Activated CD4-positive, CD25-positive, alpha-beta regulatory T cell (primary cell): Measurements from ENCODE around the gene TBC1D20.

Experiments
- DNase-seq, 4 experiments: peaks; one replicate each; lab custom pipeline; 2025; lab: John Stamatoyannopoulos, UW

The TBC1D20 gene

GRCh38 chr20:418858-419365, 43.4 kb downstream of the TBC1D20 start:
- DNase-seq = no peak

- no peak for DNase-seq
Observed at GRCh38 chr20:417801-418342, 44.5 kb downstream of the TBC1D20 start.

GRCh38 chr20:416950-417800, 45.2 kb downstream of the TBC1D20 start:
- DNase-seq = no peak

GRCh38 chr20:415820-416322, 46.5 kb downstream of the TBC1D20 start:
- DNase-seq = no peak

- no peak for DNase-seq
Observed at GRCh38 chr20:414161-414560, 48.2 kb downstream of the TBC1D20 start.

GRCh38 chr20:412081-412480, 50.3 kb downstream of the TBC1D20 start:
- DNase-seq = no peak

- no peak for DNase-seq
Observed at GRCh38 chr20:409697-410559, 52.4 kb downstream of the TBC1D20 start.

GRCh38 chr20:408843-409696, 53.3 kb downstream of the TBC1D20 start:
- no peak for DNase-seq

GRCh38 chr20:407953-408842, 54.1 kb downstream of the TBC1D20 start, which contains the start of gene RBCK1:
TSS of gene RBCK1 (plus strand) at chr20:408299. CDS start at chr20:408758, 459 bp downstream.
- DNase-seq = peak; percentile 72 to 82 (median 78)

GRCh38 chr20:407133-407952, 55.0 kb downstream of the TBC1D20 start:
- peak; percentile 56 to 60 (median 58) for DNase-seq

GRCh38 chr20:406200-407132, 55.9 kb downstream of the TBC1D20 start:
- no peak for DNase-seq

- no peak for DNase-seq
Observed at GRCh38 chr20:404088-404487, 58.2 kb downstream of the TBC1D20 start.

GRCh38 chr20:403582-403957, 58.8 kb downstream of the TBC1D20 start:
- no peak for DNase-seq

- DNase-seq = no peak
Observed at GRCh38 chr20:402898-403581, 59.3 kb downstream of the TBC1D20 start.

- no peak for DNase-seq
Observed at GRCh38 chr20:402496-402885, 59.8 kb downstream of the TBC1D20 start.

- DNase-seq = no peak
Observed at GRCh38 chr20:401682-402495, 60.4 kb downstream of the TBC1D20 start.
